HG03354 (cell line): ENCODE data around the gene SKP1.

Source experiments
- ATAC-seq: cut with Tn5 transposase; IDR thresholded peaks from one replicate; pipeline ENCODE4 v1.9.1; 2021; ENCODE audit warnings: mild to moderate bottlenecking; ENCODE audit not compliant: unreplicated experiment, poor library complexity, severe bottlenecking

SKP1 gene

DNA sequence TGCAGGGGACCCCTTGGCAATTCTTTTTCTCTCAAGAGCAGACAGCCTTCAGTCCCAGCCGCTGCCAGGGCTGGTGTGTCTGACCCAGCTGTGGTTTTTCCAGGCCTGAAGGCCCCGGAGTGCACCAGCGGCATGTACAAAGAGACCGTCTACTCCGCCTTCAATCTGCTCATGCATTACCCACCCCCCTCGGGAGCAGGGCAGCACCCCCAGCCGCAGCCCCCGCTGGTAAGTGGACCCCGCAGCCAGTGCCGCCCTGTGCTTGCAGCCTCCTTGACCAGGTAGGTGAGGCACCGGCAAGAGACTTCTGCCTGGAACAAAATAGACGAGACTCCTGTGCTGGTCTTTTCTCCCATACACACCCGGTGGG is 61.0 kb downstream of the SKP1 start:
- ATAC-seq: no peak

DNA sequence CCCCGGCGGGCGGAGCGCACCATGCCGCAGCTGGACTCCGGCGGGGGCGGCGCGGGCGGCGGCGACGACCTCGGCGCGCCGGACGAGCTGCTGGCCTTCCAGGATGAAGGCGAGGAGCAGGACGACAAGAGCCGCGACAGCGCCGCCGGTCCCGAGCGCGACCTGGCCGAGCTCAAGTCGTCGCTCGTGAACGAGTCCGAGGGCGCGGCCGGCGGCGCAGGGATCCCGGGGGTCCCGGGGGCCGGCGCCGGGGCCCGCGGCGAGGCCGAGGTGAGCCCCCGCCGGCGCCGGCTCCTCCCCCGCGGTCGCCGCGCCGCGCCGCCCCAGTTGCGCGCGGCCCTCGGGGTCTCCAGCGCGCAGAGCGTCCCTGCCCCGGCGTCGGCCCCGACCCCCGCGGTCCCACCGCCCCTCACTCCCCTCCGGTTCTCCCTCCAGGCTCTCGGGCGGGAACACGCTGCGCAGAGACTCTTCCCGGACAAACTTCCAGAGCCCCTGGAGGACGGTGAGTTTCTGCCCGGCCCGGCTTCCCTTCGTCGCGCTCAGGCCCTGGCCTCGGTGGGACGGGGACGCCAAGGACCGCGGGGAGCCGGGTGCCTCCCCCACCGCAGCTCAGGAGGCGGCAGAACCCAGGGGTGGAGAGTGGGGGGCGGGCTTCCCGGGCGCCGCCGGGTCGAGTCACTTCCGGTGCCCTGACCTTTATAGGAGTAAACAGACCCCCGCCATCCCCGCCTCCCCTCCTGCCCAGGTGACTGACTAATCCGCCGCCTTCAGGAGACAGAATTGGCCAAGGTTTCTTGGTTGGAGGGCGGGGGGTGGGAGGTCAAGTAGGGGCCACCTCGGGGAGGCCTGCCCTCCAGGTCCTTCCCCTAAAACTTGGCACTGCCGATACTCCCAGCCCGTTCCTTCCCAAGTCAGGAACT is 61.6 kb downstream of the SKP1 start:
- ATAC-seq: peak; percentile 23

- peak; percentile 80 for ATAC-seq
Observed at GRCh38 chr5:134113902-134114875, 62.6 kb downstream of the SKP1 start, which contains the start of gene TCF7. Gene TCF7 (plus strand): TSS chr5:134114681. CDS start chr5:134114907, 226 bp downstream.

DNA sequence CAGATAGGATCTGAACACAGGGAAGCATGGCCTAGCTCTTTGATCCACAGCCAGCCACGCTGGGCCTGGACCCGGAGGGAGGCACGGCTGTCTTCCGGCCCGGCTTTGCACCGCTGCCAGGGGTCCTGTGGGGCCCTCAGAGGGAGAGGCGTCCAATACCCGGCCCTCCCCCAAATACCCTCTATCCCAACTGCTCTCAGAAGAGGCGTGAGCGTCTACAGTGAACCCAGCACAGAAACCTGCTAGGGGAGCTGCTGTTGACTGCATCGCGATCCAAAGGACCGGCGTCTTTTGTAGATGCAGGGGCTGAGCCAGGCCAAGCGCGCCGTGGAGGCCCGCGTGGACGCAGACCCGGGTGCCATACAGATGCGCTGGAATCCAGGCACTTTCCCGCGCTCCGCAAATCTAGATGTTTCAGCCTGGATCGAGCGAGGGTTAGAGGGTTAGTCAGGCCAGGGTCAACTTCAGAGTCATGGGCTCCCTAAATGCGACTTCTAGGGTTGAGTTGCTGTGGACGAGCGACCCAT is 63.3 kb downstream of the SKP1 start:
- ATAC-seq: no peak

DNA sequence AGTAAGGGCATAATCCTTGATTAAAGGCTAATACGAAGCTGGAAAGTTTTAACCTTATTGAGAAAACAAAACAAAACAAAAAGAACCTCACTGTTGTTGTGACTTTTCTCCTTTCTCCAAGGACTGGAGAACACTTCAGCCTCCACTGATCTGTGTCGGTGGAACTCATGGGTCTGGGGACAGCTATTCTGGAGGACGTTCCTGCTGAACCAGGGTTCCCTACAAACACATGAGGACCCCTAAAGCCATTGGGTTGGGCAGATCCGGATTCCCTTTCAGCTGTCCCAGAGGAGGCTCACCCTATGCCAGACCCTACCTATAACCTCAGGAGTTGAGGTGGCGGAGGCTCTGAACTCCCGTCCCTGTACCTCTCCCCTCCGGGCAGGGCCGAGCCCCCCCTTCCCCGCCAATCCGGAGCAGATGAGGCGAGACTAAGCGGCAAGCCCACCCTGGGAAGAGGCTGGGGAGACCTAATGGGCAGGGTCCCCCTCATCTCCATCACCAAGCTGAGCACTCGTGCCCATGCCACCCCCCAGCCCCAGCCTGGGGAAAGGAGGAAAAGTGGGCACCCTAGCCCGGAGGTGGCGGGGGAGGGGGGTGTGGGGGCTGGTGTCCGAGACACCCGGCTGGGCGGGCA is 63.9 kb downstream of the SKP1 start:
- ATAC-seq: no peak

DNA sequence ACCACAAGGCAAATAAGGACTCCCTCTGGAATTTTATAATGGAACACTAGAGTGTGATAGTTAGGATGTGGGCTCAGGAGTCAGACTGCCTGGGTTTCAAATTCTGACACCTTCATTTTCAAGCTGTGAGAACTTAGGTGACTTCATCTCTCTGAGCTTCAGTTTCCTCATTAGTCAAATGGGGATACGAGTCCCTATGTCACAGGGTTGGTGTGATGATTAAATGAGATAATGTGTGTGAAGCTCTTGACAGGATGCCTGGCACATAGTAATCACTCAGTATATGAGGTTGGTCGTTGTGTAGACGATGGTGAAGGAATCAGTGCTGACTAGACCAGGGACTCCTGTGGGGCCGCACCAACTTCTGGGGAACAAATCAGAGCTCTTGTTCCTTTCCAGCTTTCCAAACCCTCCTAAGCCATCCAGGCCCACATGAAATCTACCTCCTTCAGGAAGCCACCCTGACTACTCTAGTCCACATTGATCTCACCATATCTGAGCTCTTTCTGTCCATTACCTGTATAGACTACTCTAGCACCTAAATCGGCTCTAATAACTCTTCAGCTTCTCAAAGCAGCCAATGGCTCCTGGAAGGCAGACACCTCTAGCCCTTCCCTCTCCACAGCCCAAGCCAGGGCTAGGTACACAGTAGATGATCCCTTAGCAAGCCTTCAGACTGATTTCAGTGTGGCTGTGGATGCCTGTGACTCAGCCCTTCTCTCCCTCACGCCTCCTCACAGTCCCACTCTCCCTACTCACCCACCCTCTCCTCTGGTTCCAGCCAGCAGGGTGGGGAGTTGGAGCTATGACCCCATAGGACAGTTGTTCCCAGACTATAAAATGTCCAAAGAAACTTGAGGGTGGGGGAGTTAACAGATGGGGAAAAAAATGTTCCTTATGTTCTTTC is 64.8 kb downstream of the SKP1 start:
- ATAC-seq: no peak

DNA sequence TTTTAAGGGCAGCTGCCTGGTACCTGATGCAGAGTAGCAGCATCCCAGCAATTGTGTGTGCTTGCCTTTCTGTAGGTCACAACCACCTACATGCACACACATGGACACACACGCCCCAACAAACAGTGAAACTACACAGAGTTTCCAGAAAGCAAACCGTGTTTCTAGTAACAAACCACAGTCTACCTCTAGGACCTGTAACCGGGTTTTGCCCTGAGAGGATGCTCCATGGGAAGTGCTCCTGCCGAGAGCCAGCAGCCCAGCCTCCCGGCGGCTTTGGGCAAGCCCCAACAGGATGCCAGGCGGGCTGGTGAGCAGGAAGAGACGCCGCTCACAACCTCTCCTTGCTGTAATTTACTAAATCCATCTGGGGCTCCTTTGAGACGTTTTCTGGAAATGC is 66.4 kb downstream of the SKP1 start:
- no peak for ATAC-seq

DNA sequence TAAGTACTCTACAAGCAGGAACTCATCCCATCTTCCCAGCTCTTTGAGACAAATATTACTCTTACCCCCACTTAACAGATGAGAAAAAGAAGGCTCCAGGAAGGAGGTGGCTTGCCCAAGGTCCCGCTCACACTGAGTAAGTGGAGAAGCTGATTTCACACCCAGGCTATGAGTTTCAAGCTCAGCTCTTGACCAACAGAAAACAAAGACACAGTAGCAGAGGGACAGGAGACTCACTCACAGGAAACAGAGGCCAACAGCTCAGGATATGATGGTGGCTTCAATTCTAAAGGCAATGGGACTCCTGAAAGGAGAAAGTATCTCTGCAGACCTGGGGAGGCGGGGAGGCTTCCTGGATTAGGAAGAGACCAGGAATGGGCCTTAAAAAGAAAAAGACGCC is 69.0 kb downstream of the SKP1 start:
- no peak for ATAC-seq

GRCh38 chr5:134106991-134107701 is 69.6 kb downstream of the SKP1 start:
- no peak for ATAC-seq

GRCh38 chr5:134103998-134104654 is 72.6 kb downstream of the SKP1 start:
- ATAC-seq: no peak

DNA sequence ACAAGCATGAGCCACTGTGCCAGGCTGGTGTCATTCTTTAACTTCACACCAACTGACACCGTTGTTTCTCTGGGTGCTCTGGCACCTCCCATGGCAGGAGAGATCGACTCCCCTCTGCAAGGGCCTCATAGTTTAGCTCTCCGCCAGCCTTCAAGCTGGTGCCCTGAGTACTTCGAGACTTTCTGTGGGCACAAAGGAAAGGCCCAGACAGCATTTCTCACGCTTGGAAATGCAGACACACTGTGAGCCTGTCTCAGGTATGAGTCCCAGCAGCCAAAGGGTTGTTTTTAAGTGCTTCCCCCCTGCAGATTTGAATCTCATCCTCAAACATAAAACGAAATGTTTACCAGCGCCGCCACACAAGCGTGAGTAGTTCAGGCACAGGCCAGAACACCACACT is 73.4 kb downstream of the SKP1 start:
- ATAC-seq: no peak

DNA sequence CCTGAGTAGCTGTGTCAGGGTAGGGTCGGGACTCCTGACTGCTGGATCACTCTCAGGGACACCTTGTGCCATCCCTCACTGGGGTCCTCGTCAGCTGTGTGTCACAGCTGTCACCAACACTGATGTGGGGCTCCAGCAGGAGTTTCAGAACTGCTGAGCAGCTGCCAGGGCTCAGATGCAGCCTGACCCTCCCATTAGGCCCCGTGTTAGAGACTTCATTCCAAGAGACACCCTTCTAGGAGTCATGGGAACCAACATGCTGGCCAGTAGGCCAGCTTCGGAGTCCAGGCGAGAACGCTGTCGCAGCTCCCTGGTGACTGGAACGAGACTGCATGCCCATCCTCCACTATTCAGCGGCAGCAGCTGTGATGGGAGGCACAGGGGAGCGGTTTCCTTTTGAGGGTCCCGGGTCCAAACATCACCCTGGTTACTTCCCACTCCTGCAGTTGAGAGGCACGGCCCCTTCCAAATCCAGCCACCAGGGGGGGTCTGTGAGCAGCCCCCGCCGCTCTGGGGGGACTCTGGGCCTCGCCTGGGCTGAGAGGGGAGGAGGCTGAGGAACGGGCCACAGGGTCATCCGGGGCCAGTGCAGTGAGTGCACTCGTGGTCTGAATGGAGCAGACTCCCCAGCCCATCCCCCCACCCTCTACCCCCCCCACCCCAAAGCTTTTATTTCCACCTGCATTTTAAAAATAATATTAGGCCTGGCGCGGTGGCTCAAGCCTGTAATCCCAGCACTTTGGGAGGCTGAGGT is 74.9 kb downstream of the SKP1 start:
- peak; percentile 29 for ATAC-seq

DNA sequence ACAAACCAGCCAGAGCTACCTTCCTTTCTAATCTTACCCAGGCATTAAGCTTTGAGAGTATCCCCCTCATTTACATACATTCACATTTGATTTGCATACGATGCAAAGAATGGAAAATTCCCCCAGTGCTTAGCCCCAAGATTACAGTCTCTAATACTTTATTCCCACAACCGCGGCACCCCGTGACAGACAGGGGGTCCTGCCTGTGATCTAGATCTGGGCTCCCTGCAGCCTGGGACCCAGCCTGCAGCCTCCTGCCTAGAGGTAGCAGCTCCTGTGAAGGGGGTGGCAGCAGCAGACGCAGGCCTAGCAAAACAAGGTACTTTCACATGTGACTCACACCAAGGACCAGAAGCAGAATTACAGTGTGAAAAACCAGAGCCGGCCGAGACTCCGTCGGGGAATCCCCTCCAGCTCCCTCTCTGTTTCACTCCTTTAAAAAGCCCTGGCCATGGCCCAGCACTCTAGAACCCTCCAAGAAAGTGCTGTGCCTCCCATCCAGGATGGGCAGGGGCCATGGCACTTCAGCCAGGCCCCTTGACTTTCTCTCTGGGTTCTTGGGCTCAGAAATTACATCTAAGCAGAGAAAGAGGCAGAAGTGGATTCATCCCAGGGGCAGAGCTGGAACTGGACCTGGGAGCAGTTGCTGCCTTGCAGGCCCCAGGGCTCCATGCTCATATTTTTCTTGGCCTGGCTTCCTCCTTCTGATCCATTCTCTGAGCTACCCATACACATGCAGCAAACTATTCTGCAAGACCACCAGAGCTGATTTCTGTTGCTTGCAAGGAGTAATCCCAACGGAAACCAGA is 76.3 kb downstream of the SKP1 start:
- peak; percentile 84 for ATAC-seq

GRCh38 chr5:134099939-134100282 is 76.8 kb downstream of the SKP1 start:
- no peak for ATAC-seq

- no peak for ATAC-seq
Observed at GRCh38 chr5:134099288-134099872, 77.4 kb downstream of the SKP1 start.
